ENCODE results near the gene KCNT2. TPM values are rescaled to one million over a fixed set of nuclear protein-coding genes. Genes with fewer than 3 reads are reported as not detected.

The KCNT2 gene
- total RNA-seq, 3 donors from 2014 or later = 2.6 to 3.7 (median 3.0) TPM

DNA sequence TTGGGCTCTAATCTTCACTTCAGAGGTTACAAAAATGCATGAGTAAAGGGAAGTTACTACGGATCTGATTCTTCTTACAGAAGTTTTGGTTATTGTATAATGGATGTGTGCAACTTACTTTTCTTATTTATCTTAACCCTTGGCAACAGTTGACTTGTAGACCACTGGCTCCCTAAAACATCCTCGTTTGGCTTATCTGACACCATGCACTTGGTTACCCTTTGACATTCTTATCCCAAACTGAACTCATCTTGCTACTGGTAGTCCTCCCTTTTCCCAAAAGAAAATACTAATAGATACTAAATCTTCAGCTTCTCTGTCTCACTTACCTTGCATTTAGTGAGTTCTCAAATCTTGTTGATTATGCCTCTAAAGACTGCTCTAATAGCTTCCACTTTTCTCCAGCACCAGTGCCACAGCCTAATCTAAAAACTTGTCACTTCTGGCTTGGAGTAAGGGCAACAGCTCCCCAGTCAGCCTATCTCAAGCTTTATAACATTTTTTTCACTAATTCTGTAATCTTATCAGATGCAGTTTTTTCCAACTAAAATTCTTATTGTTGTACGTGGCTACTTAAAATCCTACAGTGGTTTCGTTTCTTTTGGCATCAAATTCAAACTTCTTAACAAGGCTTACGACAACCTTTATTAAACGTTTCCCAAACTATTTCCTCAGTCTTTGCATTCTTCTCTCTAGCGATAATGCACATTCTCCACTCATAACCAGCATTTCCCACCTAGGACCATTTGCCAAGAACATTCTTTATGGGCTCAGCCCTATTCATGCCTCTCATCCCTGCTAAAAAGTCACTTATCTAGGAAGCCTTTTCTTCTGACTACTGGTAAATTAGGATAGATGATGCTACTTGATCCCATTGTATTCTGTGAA, 204.2 kb downstream of the KCNT2 start:
- Histone ChIP-seq H3K27me3 (no peaks in the 10 kb centered on the region), H3K4me1 (no peaks in the 10 kb centered on the region), H3K27ac (no peak overlapping the region), H3K4me3 (no peak overlapping the region), H3K36me3 (no peaks in the 10 kb centered on the region), H3K9me3 (no peaks in the 10 kb centered on the region)
- no peak for TF ChIP-seq POLR2A (IDR thresholded peaks at IDR 0.05)
- intact Hi-C loops (cut with DNase I; ENCODE audit: low total_unique reads) = no loop called here
- no peak for DNase-seq (ENCODE audit: low spot score in 2 of 2)

DNA sequence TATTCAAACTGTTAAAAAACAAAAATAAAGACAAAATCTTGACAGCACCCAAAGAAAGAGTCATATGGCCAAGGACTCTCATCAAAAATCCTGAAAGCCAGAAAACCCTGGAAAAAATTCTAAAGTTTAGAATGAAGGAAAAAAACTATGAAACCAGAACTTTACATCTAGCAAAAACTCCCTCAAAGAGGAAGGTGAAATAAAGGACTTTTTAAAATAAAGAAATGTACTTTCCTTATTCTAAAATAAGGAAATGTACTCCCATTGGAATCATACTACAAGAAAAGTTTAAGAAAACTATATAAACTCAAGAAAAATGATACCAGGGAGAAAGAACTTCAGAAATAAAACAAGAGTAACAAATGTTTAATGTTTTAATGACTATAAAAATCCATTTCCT, 206.3 kb downstream of the KCNT2 start:
- Histone ChIP-seq H3K27ac (no peak overlapping the region), H3K27me3 (no peaks in the 10 kb centered on the region), H3K4me3 (no peak overlapping the region), H3K36me3 (no peaks in the 10 kb centered on the region), H3K4me1 (no peaks in the 10 kb centered on the region), H3K9me3 (no peaks in the 10 kb centered on the region)
- intact Hi-C loops (cut with DNase I; ENCODE audit: low total_unique reads) = no loop called here
- no peak for DNase-seq (ENCODE audit: low spot score in 2 of 2)
- TF ChIP-seq POLR2A (IDR thresholded peaks at IDR 0.05) (no peak), POLR2AphosphoS5 (IDR thresholded peaks at IDR 0.05) (no peak)
- TF ChIP-seq, protein P1, sequence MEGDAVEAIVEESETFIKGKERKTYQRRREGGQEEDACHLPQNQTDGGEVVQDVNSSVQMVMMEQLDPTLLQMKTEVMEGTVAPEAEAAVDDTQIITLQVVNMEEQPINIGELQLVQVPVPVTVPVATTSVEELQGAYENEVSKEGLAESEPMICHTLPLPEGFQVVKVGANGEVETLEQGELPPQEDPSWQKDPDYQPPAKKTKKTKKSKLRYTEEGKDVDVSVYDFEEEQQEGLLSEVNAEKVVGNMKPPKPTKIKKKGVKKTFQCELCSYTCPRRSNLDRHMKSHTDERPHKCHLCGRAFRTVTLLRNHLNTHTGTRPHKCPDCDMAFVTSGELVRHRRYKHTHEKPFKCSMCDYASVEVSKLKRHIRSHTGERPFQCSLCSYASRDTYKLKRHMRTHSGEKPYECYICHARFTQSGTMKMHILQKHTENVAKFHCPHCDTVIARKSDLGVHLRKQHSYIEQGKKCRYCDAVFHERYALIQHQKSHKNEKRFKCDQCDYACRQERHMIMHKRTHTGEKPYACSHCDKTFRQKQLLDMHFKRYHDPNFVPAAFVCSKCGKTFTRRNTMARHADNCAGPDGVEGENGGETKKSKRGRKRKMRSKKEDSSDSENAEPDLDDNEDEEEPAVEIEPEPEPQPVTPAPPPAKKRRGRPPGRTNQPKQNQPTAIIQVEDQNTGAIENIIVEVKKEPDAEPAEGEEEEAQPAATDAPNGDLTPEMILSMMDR (IDR thresholded peaks at IDR 0.05) = no peak

DNA sequence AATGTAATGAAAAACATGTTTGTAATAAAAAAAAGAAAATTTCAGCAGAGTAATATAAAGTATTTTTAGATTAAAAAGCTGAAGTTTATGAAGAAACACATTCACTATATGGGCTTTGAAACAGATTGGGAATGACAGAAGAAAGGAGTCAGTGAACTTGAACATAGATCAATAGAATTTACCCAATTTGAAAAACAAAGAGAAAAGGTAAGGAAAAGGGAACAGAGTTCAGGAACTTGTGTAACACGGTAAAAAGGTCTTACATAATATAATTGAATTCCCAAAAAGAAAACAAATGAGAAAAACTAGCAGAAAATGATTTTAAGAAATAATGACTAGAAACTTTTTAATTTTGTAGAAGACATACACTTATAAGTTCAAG, 206.8 kb downstream of the KCNT2 start:
- intact Hi-C loops (cut with DNase I; ENCODE audit: low total_unique reads) = no loop called here
- Histone ChIP-seq H3K4me1 (no peaks in the 10 kb centered on the region), H3K27ac (peak overlapping the region in 1 of 2 donors; percentile 51), H3K36me3 (no peaks in the 10 kb centered on the region), H3K9me3 (no peaks in the 10 kb centered on the region), H3K4me3 (no peak overlapping the region), H3K27me3 (no peaks in the 10 kb centered on the region)
- DNase-seq (ENCODE audit: low spot score in 2 of 2) = no peak
- TF ChIP-seq POLR2A (IDR thresholded peaks at IDR 0.05) (no peak), POLR2AphosphoS5 (IDR thresholded peaks at IDR 0.05) (no peak)
- TF ChIP-seq, protein P1 (IDR thresholded peaks at IDR 0.05) = no peak

DNA sequence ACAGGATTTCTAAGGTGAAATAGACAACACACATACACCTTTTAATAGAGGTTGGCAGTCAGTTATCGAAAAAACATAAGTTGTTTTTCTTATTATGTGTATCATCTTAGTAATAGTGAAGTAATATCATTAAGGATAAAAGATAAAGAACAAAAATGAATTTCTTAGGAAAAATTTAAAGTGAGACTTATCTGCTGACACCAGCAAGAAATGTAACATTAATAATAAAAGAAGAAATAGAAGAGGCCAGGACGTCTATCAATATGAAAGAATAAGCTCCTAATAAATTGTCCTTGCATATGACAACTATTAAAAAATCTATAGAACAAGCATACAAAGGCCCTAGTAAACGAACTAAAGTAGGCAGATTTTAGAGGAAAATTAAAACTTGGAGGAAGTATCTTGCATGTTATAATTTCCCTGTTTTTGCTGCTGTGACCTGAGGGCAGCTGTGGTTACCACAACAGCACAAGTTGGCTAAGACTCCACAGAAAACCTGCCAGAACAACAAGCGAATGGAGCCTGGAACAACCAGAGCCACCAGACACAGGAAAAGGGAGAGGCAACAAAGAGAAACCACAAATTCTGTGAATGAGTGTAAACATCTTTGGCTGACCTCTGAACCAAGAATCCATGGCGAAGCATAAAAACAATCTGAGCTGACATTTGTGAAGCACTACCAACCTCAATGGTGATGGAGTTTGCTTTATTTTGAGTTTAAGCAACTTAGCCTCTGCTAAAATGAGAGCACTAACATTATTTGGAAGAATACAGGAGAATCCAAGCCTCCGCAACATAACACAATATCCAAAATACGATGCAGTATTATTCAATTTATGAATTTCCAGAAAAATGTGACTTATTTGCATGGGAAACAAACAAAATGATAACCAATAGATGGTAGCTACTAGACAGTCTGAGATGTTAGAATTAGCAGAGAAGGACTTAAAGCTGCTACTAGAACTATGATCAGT, 207.5 kb downstream of the KCNT2 start:
- Histone ChIP-seq H3K9me3 (no peaks in the 10 kb centered on the region), H3K27me3 (no peaks in the 10 kb centered on the region), H3K27ac (peak overlapping the region; percentile 51 to 56), H3K36me3 (no peaks in the 10 kb centered on the region), H3K4me1 (no peaks in the 10 kb centered on the region), H3K4me3 (no peak overlapping the region)
- intact Hi-C loops (cut with DNase I; ENCODE audit: low total_unique reads) = no loop called here
- DNase-seq (ENCODE audit: low spot score in 2 of 2) = peak; percentile 54 to 78
- TF ChIP-seq, protein P1 (IDR thresholded peaks at IDR 0.05) = no peak
- TF ChIP-seq POLR2AphosphoS5 (IDR thresholded peaks at IDR 0.05) (peak in 2 of 3 donors; percentile 56 to 69), POLR2A (IDR thresholded peaks at IDR 0.05) (no peak)

DNA sequence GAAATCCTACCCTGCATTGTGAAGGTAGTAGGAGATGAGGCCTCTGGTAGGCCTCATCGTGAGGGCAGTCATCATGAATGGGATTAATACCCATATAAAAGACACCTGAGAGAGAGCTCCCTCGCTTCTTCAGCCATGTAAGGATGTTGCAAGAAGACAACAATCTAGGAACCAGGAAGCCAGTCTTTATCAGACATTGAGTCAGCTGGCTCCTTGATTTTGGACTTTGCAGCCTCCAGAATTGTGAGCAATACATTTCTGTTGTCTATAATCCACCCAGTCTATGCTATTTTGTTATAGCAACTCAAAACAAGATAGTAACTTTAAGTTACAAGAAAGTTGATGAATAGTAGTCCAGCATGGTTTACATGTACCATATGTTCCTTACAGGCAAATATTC, 208.5 kb downstream of the KCNT2 start:
- no peak for TF ChIP-seq POLR2A (IDR thresholded peaks at IDR 0.05)
- TF ChIP-seq POLR2AphosphoS5 (IDR thresholded peaks at IDR 0.05) = no peak
- TF ChIP-seq, protein P1 (IDR thresholded peaks at IDR 0.05) = no peak
- Histone ChIP-seq H3K4me3 (no peak overlapping the region), H3K9me3 (no peaks in the 10 kb centered on the region), H3K36me3 (no peaks in the 10 kb centered on the region), H3K27me3 (no peaks in the 10 kb centered on the region), H3K4me1 (no peaks in the 10 kb centered on the region), H3K27ac (no peak overlapping the region)
- intact Hi-C loops (cut with DNase I; ENCODE audit: low total_unique reads) = no loop called here
- no peak for DNase-seq (ENCODE audit: low spot score in 2 of 2)
